GM21576 (cell line): ENCODE measurements around the gene SMPD2.

Experiments used
- ATAC-seq: cut with Tn5 transposase; IDR thresholded peaks from one replicate; pipeline ENCODE4 v1.9.1; 2021; ENCODE audit warnings: mild to moderate bottlenecking, moderate library complexity; ENCODE audit not compliant: unreplicated experiment

Gene SMPD2, protein sequence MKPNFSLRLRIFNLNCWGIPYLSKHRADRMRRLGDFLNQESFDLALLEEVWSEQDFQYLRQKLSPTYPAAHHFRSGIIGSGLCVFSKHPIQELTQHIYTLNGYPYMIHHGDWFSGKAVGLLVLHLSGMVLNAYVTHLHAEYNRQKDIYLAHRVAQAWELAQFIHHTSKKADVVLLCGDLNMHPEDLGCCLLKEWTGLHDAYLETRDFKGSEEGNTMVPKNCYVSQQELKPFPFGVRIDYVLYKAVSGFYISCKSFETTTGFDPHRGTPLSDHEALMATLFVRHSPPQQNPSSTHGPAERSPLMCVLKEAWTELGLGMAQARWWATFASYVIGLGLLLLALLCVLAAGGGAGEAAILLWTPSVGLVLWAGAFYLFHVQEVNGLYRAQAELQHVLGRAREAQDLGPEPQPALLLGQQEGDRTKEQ

DNA sequence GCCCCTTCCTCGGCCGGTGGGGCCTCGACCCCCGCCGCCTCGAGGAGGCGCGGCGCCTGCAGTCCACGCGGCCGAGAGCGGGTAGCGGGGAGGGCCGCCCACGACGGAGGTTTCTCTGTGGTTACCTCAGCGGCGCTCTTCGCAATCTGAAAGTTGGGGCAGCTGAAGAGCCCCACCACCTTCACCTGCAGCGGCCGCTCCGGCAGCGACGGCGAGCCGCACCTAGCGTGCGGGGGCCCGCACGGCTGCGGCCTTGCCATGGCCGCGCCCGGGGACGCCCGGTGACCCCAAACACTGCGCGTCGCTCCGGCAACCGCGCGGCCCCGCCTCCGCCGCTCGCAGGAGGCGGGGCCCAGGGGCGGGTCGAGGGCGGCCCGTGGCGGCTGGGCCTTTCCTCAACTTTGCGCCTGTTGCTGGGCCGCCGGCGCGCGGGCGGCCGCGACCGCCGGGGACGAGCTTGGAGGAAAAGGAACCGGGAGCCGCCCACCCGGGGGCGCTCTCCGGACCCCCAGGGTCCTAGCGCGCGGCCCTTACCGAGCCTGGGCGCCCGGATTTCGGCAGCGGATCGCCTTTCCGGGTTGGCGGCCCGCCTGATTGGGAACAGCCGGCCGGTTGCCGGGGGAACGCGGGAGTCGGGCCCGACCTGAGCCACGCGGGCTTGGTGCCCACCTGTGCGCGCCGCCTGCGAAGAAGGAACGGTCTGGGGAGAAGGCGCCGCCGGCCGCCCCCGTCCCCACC lies at the start of gene SMPD2, which contains the start of gene PPIL6:
SMPD2 (plus strand) TSS at position 394 of the 738 bp plus-strand sequence. CDS start 398 bp downstream, outside the sequence.
PPIL6 (minus strand) TSS at position 298 of the 738 bp plus-strand sequence; CDS start at position 260, 38 bp downstream.
- ATAC-seq: peak; percentile 82

DNA sequence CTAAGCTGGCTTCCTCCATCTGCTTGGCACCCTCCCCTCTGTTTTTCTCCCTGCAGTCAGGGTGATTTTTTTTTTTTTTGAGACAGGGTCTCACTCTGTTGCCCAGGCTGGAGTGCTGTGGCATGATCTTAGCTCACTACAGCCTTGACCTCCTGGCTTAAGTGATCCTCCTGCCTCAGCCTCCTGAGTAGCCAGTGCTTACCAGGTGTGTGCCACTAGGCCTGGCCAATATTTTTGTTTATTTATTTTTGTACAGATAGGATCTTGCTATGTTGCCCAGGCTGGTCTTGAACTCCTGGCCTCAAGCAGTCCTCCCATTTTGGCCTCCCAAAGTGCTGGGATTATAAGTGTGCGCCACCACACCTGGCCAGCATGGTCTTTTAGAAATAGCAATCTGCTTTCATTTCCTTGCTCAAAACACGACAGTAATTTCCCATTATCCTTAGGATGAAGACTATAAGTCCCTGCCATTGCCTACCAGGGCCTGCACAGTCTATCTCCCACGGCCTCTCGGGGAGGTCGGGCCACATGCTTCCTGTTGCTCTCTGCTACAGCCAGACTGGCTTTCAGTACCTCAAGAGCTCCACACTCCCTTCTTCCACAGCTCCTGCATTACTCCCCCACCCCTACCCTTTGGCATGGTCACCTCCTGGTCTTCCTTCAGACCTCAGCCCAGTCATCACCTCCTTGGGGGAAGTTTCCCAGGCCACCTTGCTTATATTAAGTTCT lies 47.2 kb upstream of the SMPD2 start:
- ATAC-seq: no peak

DNA sequence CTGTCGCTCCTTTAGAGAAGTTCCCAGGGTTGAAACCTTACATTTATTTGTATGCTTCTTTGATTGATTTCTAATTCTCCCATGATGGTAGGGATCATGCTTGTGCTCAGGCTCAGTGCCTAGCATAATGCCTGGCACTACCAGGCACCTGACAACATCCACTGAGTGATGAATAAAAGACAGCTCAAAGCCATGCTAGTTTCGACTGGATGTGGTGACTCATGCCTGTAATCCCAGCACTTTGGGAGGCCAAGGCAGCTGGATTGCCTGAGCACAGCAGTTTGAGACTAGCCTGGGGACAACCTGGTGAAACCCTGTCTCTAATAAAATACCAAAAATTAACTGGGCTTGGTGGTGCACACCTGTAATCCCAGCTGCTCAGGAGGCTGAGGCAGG lies 46.6 kb upstream of the SMPD2 start:
- no peak for ATAC-seq

DNA sequence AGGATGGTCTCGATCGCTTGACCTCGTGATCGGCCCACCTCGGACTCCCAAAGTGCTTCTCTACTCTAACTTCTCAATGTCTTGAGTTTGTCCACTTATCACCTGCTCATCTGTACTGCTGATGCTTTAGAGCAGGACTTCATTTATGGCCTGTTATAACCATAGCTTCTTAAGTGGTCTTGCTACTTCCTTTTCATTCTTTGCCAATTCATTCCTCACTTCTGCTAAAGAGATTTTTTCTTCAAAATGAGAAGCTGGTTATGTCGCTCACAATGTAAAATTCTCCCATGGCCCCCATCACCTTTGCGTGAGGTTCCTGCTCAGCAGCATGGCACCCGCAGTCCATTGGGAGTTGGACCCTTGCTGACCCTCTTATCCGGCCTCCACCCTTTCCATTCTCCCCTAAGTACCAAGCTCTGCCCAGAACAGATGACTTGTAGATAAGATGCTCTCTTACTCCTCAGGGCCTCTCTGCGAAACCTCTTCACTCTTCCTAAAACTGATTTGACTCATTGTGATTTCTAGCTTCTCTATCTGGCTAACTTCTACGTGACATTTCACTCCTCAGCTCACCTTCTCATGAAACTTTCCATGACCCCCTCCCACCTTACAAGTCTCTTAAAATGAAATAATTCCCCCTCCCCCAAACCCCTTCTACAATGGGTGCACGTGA lies 44.3 kb upstream of the SMPD2 start:
- ATAC-seq: no peak

DNA sequence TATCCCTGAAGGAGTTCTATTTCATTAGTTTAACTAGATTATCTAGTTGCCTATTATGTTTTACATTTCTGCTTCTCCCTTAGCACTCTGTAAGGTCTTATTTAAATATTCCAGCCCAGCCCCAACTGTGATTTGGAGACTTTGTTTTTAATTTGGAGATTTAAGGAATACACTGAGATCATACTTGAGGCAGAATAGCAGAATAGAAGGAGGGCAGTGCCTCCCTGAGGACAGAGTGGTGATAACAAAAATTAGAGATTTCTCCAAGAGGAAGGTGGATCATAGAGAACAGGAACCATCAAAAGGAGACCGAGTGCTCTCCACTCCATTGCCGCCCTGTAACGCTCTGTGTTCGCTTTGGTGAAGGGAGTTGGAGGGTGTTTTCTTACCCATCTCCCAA lies 43.5 kb upstream of the SMPD2 start:
- ATAC-seq: no peak

DNA sequence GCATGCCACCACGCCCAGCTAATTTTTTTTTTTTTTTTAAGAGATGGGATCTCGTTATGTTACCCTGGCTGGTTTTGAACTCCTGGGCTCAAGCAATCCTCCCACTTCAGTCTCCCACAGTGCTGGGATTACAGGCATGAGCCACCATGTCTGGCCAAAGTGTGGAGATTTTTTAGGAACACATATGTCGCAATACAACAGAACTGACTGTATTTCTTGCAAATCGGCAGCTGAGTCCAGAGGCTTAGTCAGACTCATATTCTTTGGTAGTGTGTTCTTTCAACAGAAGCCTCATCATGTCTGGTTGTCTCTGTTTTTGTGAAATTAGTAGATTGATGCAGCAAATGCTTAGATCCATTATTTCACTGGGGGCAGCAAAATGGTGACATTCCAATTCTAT lies 34.3 kb upstream of the SMPD2 start:
- no peak for ATAC-seq

DNA sequence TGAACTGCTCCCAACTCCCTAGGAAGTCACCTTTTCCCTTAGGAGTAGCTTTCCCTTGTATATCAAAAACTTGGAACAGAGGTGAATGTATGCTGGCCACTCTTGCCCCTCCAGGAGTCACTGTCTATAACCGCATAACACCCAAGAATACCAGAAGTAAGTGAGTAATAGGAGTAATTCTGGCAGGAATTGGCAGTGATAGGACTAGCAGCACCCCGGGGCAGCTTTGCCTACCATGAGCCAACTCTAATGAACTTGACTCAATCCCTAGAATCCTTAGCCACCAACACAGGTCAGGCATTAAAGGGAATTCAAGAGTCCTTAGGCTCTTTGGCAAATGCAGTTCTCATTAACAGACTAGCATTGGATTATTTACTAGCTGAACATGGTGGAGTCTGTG lies 29.5 kb upstream of the SMPD2 start:
- no peak for ATAC-seq

DNA sequence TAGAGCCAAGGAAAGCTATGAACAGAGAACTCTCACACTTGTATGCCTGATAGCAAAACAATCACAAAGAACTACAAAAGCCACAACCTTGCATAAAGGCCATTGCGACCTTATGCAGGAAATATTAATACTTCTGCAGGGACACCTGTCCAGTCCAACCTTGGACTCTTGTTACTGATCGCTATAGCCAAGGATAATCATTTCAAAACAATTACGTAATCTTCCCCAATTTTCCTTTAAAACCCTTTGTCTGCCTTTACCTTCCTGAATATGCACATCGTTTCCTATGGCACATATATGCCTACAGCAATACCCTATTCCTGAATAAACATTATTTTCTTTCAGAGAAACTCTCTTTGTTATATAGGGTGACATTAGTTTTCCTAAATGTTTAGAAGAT lies 22.9 kb upstream of the SMPD2 start:
- no peak for ATAC-seq

DNA sequence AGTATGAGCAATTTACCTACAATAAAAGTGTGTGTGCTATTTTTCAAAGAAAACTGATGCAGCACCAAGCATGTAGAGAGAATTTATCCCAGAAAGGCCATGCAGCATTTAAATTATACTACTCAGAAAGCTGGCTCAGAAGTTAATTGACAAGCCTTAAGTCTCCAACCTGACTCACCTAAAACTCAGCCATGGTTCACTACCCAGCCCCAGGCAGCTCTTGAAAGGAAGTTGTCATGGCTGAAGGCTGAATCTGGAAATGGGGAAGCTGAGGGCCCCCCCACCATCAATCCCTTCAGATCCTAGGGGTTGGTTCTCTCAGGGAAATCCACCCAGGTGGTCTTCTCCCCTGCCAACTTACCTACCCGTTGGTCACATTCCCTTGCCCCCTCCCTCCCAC lies 19.8 kb upstream of the SMPD2 start:
- ATAC-seq: no peak

DNA sequence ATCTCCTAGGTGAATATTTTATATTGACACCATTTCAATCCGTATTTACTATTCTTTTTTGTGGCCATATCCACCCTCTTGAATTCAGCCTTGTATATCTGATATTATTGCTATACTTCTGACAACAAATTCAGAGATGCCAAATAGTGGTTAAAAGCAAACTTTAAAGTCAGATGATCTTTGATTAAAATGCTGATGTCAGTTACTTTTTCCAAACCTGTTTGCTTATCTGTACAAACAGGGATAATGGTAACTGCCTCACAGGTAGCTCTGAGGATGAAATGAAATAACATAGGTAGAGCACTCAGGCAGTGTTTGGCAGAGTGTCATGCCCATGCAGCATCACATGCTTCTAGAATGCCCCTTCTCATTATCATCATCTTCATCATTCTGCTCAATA lies 19.3 kb upstream of the SMPD2 start:
- no peak for ATAC-seq

DNA sequence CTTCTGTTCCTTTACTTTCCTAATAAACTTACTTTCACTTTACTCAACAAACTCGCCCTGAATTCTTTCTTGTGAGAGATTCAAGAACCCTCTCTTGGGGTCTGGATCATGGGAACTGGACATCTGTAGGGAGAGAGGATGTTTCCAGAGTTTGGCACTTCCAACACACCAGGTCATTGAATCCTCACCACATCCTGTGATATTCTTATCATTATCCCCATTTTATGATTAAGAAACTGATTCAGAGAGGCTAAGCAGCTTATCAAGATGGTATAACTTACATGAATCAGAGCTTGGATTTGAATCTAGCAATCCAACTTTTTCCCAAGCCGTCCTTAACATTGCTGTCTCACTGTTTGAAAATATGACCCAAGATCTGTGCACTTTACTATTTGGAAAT lies 15.6 kb upstream of the SMPD2 start:
- no peak for ATAC-seq

DNA sequence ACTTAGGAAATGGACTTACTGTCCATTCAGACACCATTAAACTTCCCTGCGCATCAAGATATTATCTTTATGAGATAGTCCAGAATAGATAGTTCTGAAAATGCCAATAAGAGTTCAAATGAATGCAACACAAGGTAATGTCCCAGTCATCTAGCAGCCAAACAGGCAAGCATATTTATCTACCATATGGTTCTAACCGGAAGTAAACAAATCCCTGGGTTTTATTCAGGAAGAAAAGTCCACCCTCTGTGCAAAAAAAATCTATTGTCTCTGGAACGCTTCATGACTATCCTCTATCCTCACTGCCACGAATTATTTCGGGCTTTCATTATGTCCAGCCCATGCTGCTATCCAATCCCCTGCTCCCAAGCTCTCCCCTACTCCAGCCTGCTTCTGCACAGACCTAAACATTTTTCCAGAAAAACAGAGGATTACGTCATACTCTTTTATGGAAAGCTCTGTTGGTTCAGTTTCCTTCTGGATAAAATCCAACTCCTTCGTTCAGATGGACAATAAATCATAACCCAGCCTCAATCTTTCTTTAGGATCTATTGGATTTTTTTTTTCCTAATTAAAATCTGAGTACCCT lies 11.5 kb upstream of the SMPD2 start:
- ATAC-seq: no peak

DNA sequence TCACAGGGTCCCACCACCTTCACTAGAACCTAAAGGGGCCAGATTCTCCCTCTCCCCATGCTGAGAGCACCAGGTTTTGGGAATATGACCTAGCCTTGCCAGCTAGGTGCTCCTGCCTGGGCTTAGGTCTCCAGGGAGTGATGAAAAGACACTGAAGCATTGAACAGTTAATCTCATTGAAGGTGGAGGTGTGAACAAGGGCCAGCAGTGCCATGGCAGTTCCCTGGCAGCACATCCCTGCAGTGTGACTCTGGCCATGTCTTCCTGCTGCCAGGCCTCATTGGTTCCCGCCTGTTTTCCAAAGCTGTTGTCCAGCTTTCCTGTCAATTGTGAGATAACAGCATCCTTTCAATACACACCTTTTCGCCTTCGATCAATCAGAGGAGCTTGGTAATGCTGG lies 11.0 kb upstream of the SMPD2 start:
- ATAC-seq: no peak

DNA sequence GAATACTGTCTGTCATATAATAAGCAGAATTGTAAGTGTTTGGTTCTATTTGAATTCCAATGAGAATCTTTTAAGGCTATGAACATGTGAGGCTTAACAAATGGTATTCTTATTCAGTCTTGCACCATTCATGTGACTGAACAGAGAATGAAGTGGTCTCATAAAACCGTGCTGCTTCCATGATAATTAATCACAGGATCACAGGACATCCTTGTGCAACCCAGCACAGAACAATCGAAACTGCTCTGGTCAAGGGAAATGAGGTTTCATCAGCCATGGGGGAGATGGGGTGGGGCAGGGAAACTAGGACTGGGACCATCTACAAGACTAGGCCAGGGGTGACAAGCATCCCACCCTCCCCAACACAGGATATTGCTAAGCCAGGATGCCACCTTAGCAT lies 6.1 kb upstream of the SMPD2 start:
- no peak for ATAC-seq

DNA sequence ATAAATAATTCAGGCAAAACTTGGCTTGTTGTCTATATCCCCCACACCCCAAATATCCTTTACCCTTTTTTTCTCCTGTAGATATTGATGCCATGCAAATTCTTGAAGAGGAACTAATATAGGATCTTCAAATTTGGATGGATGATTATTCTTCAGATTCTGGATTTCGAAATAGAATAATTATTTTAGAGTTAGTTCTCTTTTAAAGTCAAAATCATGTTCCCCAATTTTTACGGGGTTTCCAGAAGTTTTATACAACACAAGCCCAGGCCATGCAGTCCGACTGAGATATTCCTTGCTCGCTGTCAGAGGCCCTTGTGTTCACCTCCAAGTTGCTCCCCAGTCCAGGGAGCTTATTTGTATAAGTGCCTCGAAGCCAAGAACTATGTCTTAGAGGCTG lies 4.5 kb upstream of the SMPD2 start:
- ATAC-seq: no peak

DNA sequence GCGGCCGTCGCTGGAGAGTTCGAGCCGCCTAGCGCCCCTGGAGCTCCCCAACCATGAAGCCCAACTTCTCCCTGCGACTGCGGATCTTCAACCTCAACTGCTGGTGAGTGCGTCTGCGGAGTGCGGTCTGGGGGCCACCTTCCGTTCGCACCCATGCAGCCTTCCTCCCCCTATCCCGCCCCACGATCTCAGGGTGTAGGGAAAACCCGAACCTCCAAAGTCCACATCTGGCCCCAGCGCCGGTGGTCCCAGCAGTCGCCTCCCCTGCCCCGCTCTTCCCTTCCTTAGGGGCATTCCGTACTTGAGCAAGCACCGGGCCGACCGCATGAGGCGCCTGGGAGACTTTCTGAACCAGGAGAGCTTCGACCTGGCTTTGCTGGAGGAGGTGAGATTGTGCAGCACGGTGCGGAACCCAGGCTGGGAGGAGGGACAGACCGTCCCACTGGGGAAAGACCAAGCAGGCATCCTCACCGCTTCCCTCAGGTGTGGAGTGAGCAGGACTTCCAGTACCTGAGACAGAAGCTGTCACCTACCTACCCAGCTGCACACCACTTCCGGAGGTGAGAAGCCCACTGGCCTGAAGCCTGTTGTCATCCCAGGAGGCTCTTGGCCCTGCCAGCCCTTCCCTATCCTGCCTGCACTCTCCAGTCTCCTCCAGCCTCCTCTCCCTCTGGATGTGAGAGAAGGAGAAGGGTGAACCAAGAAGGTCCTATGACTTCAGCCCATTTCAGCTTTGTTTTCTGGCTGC lies 719 bp downstream of the SMPD2 start:
- peak; percentile 19 for ATAC-seq

DNA sequence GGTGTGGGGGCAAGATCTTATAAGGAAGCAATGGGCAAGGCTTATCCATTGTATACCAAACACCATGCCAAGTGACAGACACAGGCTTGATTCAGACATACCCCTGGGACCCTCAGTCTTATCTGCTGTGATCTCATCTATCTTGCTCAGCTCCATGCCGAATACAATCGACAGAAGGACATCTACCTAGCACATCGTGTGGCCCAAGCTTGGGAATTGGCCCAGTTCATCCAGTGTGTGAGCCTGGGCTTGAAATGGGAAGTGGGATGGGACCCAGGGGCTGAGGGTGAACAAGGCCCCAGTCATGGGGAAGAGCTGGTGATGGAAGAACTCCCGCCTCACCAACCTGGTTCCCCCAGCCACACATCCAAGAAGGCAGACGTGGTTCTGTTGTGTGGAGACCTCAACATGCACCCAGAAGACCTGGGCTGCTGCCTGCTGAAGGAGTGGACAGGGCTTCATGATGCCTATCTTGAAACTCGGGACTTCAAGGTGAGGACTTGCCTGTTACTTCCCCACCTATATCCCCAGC lies 1.9 kb downstream of the SMPD2 start:
- no peak for ATAC-seq

DNA sequence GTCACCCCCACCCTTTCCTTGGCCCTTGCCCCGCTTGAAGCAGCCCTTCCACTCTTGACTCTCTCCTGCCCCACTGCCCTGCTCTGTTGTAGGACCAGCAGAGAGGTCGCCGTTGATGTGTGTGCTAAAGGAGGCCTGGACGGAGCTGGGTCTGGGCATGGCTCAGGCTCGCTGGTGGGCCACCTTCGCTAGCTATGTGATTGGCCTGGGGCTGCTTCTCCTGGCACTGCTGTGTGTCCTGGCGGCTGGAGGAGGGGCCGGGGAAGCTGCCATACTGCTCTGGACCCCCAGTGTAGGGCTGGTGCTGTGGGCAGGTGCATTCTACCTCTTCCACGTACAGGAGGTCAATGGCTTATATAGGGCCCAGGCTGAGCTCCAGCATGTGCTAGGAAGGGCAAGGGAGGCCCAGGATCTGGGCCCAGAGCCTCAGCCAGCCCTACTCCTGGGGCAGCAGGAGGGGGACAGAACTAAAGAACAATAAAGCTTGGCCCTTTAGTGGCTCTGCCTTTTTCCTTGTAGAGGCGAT lies 3.0 kb downstream of the SMPD2 start:
- no peak for ATAC-seq

DNA sequence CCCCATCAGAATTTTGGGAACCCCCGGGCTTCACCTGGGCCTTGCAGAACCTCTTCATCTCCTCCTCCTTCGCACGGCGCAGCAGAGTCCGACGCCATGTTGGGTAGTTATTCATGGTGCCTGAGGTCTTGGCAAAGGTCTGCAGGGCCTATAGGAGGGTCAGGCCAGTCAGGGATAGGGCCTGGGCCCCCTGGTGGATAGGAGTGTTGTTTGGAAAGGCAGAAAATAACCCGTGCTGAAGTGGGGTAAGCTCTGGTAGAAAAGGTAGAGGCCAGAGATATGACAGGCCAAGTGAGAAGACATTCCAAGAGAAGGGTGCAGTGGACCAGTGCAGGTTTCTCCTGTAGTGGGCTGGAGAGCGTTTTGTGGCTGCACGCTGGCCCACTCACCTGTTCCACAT lies 4.9 kb downstream of the SMPD2 start:
- ATAC-seq: no peak
